Calu3 (cell line): ENCODE measurements around the gene STX4. TPM values are rescaled to one million over a fixed set of nuclear protein-coding genes. Genes with fewer than 3 reads are reported as not detected.

Experiments
- BruUV-seq: library from RNA; stranded (reverse); fragments of 400-500 nt; replicated peaks from 2 replicates; lab custom pipeline; 2021; lab: Mats Ljungman, UMichigan
- CTCF ChIA-PET: fragments of 300-600 bp; sonication (Branson Sonifier 250); formaldehyde crosslinking; loops from one replicate; lab custom pipeline; 2022; ENCODE audit warnings: antibody characterized with exemption; lab: Charles Lee
- DNase-seq: peaks from one replicate; pipeline ENCODE4 v3.0.0; 2022
- H3K27ac Mint-ChIP-seq: one replicate; pipeline ENCODE4 v1.8.0; 2022; ENCODE audit warnings: mixed read lengths; ENCODE audit not compliant: unreplicated experiment
- H3K27me3 Mint-ChIP-seq: one replicate; pipeline ENCODE4 v1.8.0; 2022; ENCODE audit warnings: mixed read lengths; ENCODE audit not compliant: unreplicated experiment
- H3K36me3 Mint-ChIP-seq: one replicate; pipeline ENCODE4 v1.8.0; 2022; ENCODE audit warnings: mild to moderate bottlenecking, moderate library complexity, mixed read lengths; ENCODE audit not compliant: insufficient read depth, unreplicated experiment
- H3K4me1 Mint-ChIP-seq: one replicate; pipeline ENCODE4 v1.8.0; 2022; ENCODE audit warnings: mild to moderate bottlenecking, low read depth, mixed read lengths; ENCODE audit not compliant: unreplicated experiment
- H3K4me3 Mint-ChIP-seq: one replicate; pipeline ENCODE4 v1.8.0; 2022; ENCODE audit warnings: mild to moderate bottlenecking, low read depth, moderate library complexity, mixed read lengths; ENCODE audit not compliant: unreplicated experiment
- H3K9me3 Mint-ChIP-seq: one replicate; pipeline ENCODE4 v1.8.0; 2022; ENCODE audit warnings: low read depth, mixed read lengths; ENCODE audit not compliant: unreplicated experiment
- intact Hi-C: fragments of 100-400 bp; cut with micrococcal nuclease; formaldehyde crosslinking; loops from one replicate; pipeline ENCODE4 v1.10.0; 2022; ENCODE audit not compliant: unreplicated experiment
- total RNA-seq: library from RNA; stranded (reverse); gene quantifications from 2 replicates; pipeline ENCODE4 v1.2.3, GENCODE V29; 2022
- TF ChIP-seq, protein P1 (sequence below): fragments of 200-600 bp; IDR thresholded peaks from one replicate; pipeline ENCODE4 v1.8.0; 2022; ENCODE audit warnings: antibody characterized with exemption; ENCODE audit not compliant: unreplicated experiment

STX4 gene
- total RNA-seq, 1 experiment from 2014 or later, result 100 TPM

DNA sequence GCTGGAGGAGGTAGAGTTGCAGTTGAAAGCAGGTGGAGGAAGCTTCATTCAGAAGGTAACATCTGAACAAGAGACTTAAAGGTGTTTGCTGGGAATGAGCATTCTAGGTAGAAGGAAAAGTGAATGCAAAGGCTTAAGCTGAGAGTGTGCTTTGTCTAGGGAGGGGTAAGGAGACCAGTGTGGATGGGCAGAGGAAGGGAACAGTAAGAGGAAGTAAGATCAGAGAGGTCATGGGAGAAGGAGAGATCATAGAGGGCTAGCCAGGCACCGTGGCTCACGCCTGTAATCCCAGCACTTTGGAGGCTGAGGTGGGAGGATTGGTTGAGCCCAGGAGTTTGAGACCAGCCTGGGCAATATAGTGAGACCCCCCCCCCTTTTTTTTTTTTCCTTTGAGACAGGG lies 3.3 kb downstream of the STX4 start:
- no peak for DNase-seq
- TF ChIP-seq, protein P1, sequence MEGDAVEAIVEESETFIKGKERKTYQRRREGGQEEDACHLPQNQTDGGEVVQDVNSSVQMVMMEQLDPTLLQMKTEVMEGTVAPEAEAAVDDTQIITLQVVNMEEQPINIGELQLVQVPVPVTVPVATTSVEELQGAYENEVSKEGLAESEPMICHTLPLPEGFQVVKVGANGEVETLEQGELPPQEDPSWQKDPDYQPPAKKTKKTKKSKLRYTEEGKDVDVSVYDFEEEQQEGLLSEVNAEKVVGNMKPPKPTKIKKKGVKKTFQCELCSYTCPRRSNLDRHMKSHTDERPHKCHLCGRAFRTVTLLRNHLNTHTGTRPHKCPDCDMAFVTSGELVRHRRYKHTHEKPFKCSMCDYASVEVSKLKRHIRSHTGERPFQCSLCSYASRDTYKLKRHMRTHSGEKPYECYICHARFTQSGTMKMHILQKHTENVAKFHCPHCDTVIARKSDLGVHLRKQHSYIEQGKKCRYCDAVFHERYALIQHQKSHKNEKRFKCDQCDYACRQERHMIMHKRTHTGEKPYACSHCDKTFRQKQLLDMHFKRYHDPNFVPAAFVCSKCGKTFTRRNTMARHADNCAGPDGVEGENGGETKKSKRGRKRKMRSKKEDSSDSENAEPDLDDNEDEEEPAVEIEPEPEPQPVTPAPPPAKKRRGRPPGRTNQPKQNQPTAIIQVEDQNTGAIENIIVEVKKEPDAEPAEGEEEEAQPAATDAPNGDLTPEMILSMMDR, result no peak
- Mint-ChIP-seq H3K9me3 (no peaks in the 10 kb centered on the region), H3K27me3 (no peaks in the 10 kb centered on the region), H3K36me3 (peaks cover 53% of the 10 kb centered on the region), H3K4me3 (no peak overlapping the region), H3K27ac (no peak overlapping the region), H3K4me1 (no peaks in the 10 kb centered on the region)
- CTCF ChIA-PET, result no interaction called here
- no TSS peak for BruUV-seq
- intact Hi-C loops, result no loop called here

DNA sequence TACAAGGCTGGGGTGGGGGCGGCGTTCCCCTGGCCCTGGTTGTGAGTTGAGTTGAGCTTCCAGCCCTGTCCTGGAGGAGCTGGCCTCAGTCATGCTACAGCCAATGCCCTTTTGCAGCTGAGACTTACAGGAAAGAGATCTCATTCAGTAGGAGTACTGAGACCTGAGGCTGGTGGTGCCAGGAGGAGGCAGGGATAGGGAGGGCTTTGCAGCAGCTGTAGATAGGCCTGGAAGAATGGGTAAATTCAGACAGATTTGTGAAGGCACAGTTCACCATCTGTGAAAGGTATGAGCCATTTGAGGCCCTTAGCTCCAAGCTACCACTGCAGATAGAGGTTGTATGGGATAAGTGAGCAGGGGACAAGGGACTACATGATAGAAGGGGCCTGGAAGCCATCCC lies 5.6 kb downstream of the STX4 start:
- BruUV-seq, result no TSS peak
- intact Hi-C loops, result no loop called here
- no peaks in the 10 kb centered on the region for H3K4me1 Mint-ChIP-seq
- no peaks in the 10 kb centered on the region for H3K9me3 Mint-ChIP-seq
- TF ChIP-seq, protein P1, result no peak
- no peak overlapping the region for H3K4me3 Mint-ChIP-seq
- H3K27ac Mint-ChIP-seq, result no peak overlapping the region
- CTCF ChIA-PET, result no interaction called here
- DNase-seq, result no peak
- no peaks in the 10 kb centered on the region for H3K27me3 Mint-ChIP-seq
- H3K36me3 Mint-ChIP-seq, result peaks cover 33% of the 10 kb centered on the region

DNA sequence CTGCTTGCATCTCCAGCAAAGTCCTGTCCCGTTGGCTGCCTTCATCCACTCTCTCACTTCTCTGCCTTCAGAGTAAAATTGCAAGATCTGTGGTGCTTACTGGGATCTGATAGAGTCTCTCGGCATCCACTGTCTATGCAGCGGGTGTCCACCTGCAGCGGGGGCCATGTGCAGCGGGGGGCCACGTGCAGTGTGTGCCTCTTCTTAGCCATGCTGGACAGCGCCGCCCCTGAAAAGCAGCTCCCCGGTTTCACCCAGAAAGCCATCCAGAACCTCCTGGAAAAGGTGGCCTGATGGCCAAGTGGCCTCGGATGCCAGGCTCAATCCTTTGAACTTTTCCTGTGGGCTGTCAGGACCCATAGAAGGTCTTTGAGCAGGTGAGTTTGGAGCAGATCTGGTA lies 9.5 kb downstream of the STX4 start:
- H3K4me3 Mint-ChIP-seq, result no peak overlapping the region
- no peaks in the 10 kb centered on the region for H3K4me1 Mint-ChIP-seq
- CTCF ChIA-PET, result no interaction called here
- H3K36me3 Mint-ChIP-seq, result peaks cover 20% of the 10 kb centered on the region
- BruUV-seq, result no TSS peak
- intact Hi-C loops, result no loop called here
- H3K9me3 Mint-ChIP-seq, result peaks cover 3% of the 10 kb centered on the region
- no peak for DNase-seq
- H3K27me3 Mint-ChIP-seq, result no peaks in the 10 kb centered on the region
- TF ChIP-seq, protein P1, result no peak
- H3K27ac Mint-ChIP-seq, result no peak overlapping the region

DNA sequence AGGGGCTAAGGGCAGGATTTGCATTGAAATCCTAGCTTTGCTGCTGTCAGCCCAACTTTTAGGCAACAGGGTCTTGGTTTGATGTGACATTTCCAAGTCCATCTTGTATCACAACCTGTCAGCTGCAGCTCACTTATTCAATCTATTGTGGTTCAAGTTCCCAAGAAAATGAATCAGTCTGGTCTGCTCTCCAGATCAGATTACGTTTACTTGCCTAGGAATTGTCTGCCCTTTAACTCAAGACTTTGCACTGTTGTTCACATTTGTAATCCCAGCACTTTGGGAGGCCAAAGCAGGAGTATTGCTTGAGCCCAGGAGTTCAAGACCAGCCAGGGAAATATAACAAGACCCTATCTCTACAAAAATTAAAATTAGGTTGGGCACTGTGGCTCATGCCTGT lies 10.0 kb downstream of the STX4 start:
- TF ChIP-seq, protein P1, result no peak
- intact Hi-C loops, result no loop called here
- no peak for DNase-seq
- BruUV-seq, result no TSS peak
- no peak overlapping the region for H3K4me3 Mint-ChIP-seq
- H3K36me3 Mint-ChIP-seq, result peaks cover 18% of the 10 kb centered on the region
- CTCF ChIA-PET, result no interaction called here
- H3K9me3 Mint-ChIP-seq, result peaks cover 3% of the 10 kb centered on the region
- H3K27ac Mint-ChIP-seq, result no peak overlapping the region
- H3K27me3 Mint-ChIP-seq, result no peaks in the 10 kb centered on the region
- no peaks in the 10 kb centered on the region for H3K4me1 Mint-ChIP-seq
